Retinal pigment epithelial cell (primary cell): Measurements from ENCODE around the gene OR2AJ1.
A peak's percentile ranks its signal among the peaks of the same experiment; 100 is the strongest.

ENCODE experiments used
- DNase-seq: peaks from one replicate; pipeline ENCODE4 v3.0.0-alpha.2; 2010; ENCODE audit warnings: low read depth
- H3K4me3 ChIP-seq: 2 replicates; pipeline ENCODE4 v1.5.1; 2011; ENCODE audit warnings: mild to moderate bottlenecking, low read length, control low read depth, moderate library complexity
- TF ChIP-seq, protein P1 (sequence below): conservative IDR thresholded peaks from 2 replicates; pipeline ENCODE4 v1.5.1; 2011; ENCODE audit warnings: low read depth, low read length, control low read depth, inconsistent platforms

The OR2AJ1 gene

DNA sequence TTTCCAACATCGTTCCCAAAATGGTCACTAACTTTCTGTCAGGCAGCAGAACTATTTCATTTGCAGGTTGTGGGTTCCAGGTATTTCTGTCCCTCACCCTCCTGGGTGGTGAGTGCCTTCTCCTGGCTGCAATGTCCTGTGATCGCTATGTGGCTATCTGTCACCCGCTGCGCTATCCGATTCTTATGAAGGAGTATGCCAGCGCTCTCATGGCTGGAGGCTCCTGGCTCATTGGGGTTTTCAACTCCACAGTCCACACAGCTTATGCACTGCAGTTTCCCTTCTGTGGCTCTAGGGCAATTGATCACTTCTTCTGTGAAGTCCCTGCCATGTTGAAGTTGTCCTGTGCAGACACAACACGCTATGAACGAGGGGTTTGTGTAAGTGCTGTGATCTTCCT is 9.3 kb downstream of the OR2AJ1 start:
- no peak for DNase-seq
- TF ChIP-seq, protein P1, sequence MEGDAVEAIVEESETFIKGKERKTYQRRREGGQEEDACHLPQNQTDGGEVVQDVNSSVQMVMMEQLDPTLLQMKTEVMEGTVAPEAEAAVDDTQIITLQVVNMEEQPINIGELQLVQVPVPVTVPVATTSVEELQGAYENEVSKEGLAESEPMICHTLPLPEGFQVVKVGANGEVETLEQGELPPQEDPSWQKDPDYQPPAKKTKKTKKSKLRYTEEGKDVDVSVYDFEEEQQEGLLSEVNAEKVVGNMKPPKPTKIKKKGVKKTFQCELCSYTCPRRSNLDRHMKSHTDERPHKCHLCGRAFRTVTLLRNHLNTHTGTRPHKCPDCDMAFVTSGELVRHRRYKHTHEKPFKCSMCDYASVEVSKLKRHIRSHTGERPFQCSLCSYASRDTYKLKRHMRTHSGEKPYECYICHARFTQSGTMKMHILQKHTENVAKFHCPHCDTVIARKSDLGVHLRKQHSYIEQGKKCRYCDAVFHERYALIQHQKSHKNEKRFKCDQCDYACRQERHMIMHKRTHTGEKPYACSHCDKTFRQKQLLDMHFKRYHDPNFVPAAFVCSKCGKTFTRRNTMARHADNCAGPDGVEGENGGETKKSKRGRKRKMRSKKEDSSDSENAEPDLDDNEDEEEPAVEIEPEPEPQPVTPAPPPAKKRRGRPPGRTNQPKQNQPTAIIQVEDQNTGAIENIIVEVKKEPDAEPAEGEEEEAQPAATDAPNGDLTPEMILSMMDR, result no peak
- no peak overlapping the region for H3K4me3 ChIP-seq

DNA sequence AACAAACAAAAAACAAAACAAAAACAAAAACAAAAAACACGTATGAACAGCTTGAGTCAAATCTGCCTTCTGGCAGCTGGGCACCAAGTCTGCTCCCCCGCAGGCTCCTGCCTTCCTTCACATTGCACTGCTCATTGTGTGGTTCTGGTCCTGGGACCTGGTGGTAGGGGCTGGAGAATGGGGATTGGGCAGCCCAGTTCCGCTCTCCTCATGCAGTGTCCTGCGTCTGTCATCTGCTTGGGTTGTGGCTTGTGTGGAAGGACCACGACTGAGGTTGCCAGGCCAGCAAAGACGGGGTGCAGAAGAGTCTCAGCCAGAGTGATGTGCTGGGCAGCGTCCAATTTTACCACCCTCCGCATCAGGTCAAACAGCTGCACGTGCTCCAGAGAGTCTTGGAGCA is 11.1 kb downstream of the OR2AJ1 start:
- TF ChIP-seq, protein P1, result no peak
- H3K4me3 ChIP-seq, result no peak overlapping the region
- DNase-seq, result no peak

DNA sequence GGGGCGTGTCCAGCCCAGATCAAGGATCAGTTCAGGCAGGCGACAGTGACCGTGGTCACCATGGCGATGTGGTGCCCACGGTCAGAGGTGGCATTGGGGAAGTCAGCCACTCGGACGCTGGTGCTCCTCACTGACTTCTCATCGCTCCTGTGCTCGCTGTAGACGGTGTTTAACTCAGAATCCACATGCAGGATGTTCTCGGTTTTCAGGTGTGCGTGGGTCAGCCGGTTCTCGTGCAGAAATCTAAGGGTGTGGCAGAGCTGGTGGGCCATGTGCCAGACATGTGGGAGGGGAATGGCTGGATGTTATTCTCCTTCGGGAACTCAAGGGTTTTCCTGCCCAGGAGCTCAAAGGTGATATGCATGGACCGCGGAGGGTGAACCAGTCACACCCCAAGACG is 11.7 kb downstream of the OR2AJ1 start:
- H3K4me3 ChIP-seq, result no peak overlapping the region
- no peak for DNase-seq
- TF ChIP-seq, protein P1, result no peak

DNA sequence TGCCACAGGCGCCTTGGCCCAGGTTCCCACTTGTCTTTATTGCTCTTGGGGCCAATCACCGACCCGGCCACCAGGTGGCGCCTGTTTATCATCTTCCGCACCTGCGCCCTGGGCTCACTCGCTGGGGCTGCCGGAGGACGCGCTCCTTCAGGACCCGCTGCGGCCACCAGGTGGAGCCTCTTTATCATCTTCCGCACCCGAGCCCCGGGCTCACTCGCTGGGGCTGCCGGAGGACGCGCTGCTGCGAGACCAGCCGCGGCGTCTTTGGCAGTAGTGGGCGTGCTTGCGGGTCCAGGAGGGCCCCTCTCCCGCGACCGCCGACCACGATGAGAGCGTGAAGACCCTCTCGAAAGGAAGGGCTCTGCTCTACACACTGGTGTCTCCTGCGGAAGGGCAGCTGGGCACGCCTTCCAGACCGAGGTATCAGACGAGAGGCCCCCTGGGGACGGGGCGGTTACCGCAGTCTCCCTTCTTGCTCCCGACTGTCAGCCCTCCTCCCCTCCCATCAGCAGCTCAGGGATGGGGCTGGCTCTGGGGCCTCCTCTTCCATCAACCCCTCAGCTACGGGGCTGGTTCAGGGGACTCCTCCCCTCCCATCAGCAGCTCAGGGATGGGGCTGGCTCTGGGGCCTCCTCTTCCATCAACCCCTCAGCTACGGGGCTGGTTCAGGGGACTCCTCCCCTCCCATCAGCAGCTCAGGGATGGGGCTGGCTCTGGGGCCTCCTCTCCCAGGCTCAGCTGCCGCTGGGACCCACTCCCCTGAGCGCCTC is 12.5 kb downstream of the OR2AJ1 start:
- TF ChIP-seq, protein P1, result peak; percentile 87
- DNase-seq, result peak; percentile 19
- H3K4me3 ChIP-seq, result peak overlapping the region; percentile 62

DNA sequence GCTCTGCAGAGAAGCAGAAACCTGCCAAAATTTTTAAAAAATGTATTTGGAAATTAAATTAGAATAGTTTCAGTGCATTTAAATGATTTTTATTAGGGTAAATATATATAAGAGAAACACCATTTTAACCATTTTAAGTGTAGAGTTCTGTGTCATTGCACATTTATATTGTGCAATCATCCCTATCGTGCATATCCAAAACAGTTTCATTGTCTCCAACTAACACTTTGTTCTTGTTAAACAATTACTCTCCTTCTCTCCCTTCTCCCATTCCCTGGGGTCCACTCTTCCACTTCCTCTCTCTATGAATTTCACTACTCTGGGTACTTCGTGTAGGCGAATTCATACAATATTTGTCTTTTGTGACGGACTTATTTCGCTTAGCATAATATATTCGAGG is 17.9 kb downstream of the OR2AJ1 start:
- TF ChIP-seq, protein P1, result no peak
- no peak for DNase-seq
- H3K4me3 ChIP-seq, result no peak overlapping the region

DNA sequence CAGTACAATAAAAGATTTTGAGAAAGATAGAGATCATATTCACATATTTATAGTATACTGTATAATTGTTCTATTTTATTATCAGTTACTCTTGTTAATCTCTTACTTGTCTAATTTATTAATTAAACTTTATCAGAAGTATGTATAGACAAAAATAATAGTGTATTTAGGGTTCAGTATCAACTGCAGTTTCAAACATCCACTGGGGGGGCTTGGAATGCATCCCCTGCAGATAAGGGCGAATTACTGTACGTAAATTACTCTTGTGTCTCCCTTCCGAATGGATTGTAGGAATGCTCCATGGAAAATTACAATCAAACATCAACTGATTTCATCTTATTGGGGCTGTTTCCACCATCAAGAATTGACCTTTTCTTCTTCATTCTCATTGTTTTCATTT is 23.9 kb downstream of the OR2AJ1 start, which contains the start of gene OR2L8:
TSS of gene OR2L8 (plus strand) at position 301 of the 400 bp plus-strand sequence. CDS start at position 301, 0 bp downstream.
- no peak for DNase-seq
- H3K4me3 ChIP-seq, result no peak within 1 kb of the TSS
- TF ChIP-seq, protein P1, result no peak

DNA sequence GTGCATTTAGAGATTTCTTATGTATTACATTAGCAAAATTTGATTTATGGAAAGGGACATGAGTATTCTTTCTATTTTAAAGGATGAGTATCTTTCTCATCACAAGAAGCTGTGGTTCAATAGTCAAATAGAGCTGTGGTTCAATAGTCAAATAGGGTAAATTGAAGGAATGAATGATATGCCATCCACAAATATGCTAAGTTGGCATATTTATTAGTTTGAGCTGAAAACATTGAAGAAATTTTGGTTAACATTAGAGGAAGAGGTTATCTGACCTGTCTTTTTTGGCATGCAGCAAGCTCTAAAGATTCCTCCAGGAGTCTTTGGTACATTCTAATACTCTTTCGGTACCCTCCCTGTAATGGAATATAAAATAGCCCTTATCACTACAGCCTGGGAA is 28.7 kb downstream of the OR2AJ1 start:
- no peak for DNase-seq
- TF ChIP-seq, protein P1, result no peak
- no peak overlapping the region for H3K4me3 ChIP-seq
